H1 (cell line): Measurements from ENCODE around the gene PTPN3. TPM values are rescaled to one million over a fixed set of nuclear protein-coding genes. Genes with fewer than 3 reads are reported as not detected.

ENCODE experiments used
- BACH1 ChIP-seq: IDR thresholded peaks from 2 replicates; pipeline ENCODE4 v1.6.1; 2012; ENCODE audit warnings: low read length, improper control_type of control experiment
- BCL11A ChIP-seq, 2 experiments: IDR thresholded peaks; one replicate each; pipeline ENCODE4 v1.6.1; 2011; ENCODE audit warnings: low read depth in 2 of 2, low read length in 2 of 2, mild to moderate bottlenecking in 2 of 2
- CEBPB ChIP-seq: IDR thresholded peaks from 2 replicates; pipeline ENCODE4 v1.6.1; 2012; ENCODE audit warnings: low read depth, low read length
- JUN ChIP-seq: IDR thresholded peaks from 2 replicates; pipeline ENCODE4 v1.6.1; 2011; ENCODE audit warnings: low read depth, mild to moderate bottlenecking, improper control_type of control experiment, low read length
- polyA plus RNA-seq, 7 experiments: library from polyadenylated mRNA; depleted of rRNA in 3 of 7; stranded (reverse) in 5 of 7; unstranded in 2 of 7; fragments of >200 nt in 5 of 7; fragments of 200-250 nt in 2 of 7; gene quantifications; 1 replicate in 5 of 7; 2 replicates in 1 of 7; 4 replicates in 1 of 7; pipeline versions ENCODE4 v1.2.1 to v1.2.3, GENCODE V29; 2011 to 2013; ENCODE audit warnings: missing spikeins in 2 of 7, mixed read lengths in 2 of 7
- total RNA-seq: library from RNA; stranded (reverse); fragmentation: NEBNext Ultra II Directional; extraction: Animal tissue kit (Norgen Biotek cat#: 25700); gene quantifications from 2 replicates; pipeline ENCODE4 v1.2.1, GENCODE V29; 2021
- TF ChIP-seq, protein P1 (sequence below): fragments of 300-600 bp; sonication (generic); IDR thresholded peaks from 2 replicates; pipeline ENCODE4 v1.7.1; 2012; ENCODE audit warnings: low read length, moderate library complexity, mild to moderate bottlenecking, inconsistent platforms; ENCODE audit not compliant: insufficient replicate concordance

PTPN3 gene
- total and polyA plus RNA-seq, 2 of the 8 experiments (the other 6 are each of a cell fraction or from before 2014, with no cell fraction given) = 2.9 to 3.7 TPM

DNA sequence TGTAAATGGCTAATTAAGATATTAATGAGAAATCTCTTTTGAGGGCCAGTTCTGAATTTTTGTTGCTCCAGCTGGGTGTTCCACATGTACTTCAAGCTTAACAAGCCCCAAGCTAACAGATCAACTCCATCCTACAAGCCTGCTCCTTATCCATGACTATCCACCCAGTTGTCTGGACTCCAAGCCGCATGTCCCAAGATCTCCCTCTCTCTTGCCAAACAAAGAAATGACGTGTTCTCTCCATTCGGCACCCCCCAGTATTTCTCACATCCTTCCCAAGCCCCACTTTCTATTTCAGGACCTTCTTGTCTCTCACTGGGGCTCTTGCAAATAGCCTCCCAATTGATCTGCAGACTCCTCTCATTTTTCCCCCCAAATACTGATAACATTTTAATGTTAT is 15.8 kb upstream of the PTPN3 start (continued):
- TF ChIP-seq, protein P1, sequence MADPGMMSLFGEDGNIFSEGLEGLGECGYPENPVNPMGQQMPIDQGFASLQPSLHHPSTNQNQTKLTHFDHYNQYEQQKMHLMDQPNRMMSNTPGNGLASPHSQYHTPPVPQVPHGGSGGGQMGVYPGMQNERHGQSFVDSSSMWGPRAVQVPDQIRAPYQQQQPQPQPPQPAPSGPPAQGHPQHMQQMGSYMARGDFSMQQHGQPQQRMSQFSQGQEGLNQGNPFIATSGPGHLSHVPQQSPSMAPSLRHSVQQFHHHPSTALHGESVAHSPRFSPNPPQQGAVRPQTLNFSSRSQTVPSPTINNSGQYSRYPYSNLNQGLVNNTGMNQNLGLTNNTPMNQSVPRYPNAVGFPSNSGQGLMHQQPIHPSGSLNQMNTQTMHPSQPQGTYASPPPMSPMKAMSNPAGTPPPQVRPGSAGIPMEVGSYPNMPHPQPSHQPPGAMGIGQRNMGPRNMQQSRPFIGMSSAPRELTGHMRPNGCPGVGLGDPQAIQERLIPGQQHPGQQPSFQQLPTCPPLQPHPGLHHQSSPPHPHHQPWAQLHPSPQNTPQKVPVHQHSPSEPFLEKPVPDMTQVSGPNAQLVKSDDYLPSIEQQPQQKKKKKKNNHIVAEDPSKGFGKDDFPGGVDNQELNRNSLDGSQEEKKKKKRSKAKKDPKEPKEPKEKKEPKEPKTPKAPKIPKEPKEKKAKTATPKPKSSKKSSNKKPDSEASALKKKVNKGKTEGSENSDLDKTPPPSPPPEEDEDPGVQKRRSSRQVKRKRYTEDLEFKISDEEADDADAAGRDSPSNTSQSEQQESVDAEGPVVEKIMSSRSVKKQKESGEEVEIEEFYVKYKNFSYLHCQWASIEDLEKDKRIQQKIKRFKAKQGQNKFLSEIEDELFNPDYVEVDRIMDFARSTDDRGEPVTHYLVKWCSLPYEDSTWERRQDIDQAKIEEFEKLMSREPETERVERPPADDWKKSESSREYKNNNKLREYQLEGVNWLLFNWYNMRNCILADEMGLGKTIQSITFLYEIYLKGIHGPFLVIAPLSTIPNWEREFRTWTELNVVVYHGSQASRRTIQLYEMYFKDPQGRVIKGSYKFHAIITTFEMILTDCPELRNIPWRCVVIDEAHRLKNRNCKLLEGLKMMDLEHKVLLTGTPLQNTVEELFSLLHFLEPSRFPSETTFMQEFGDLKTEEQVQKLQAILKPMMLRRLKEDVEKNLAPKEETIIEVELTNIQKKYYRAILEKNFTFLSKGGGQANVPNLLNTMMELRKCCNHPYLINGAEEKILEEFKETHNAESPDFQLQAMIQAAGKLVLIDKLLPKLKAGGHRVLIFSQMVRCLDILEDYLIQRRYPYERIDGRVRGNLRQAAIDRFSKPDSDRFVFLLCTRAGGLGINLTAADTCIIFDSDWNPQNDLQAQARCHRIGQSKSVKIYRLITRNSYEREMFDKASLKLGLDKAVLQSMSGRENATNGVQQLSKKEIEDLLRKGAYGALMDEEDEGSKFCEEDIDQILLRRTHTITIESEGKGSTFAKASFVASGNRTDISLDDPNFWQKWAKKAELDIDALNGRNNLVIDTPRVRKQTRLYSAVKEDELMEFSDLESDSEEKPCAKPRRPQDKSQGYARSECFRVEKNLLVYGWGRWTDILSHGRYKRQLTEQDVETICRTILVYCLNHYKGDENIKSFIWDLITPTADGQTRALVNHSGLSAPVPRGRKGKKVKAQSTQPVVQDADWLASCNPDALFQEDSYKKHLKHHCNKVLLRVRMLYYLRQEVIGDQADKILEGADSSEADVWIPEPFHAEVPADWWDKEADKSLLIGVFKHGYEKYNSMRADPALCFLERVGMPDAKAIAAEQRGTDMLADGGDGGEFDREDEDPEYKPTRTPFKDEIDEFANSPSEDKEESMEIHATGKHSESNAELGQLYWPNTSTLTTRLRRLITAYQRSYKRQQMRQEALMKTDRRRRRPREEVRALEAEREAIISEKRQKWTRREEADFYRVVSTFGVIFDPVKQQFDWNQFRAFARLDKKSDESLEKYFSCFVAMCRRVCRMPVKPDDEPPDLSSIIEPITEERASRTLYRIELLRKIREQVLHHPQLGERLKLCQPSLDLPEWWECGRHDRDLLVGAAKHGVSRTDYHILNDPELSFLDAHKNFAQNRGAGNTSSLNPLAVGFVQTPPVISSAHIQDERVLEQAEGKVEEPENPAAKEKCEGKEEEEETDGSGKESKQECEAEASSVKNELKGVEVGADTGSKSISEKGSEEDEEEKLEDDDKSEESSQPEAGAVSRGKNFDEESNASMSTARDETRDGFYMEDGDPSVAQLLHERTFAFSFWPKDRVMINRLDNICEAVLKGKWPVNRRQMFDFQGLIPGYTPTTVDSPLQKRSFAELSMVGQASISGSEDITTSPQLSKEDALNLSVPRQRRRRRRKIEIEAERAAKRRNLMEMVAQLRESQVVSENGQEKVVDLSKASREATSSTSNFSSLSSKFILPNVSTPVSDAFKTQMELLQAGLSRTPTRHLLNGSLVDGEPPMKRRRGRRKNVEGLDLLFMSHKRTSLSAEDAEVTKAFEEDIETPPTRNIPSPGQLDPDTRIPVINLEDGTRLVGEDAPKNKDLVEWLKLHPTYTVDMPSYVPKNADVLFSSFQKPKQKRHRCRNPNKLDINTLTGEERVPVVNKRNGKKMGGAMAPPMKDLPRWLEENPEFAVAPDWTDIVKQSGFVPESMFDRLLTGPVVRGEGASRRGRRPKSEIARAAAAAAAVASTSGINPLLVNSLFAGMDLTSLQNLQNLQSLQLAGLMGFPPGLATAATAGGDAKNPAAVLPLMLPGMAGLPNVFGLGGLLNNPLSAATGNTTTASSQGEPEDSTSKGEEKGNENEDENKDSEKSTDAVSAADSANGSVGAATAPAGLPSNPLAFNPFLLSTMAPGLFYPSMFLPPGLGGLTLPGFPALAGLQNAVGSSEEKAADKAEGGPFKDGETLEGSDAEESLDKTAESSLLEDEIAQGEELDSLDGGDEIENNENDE = no peak
- TF ChIP-seq BACH1 = no peak
- no peak for TF ChIP-seq CEBPB
- no peak for TF ChIP-seq JUN
- TF ChIP-seq BCL11A (IDR thresholded peaks at IDR 0.05; ENCODE audit: low read depth in 2 of 2, low read length in 2 of 2) = no peak
